ENCODE measurements around the gene MGLL. TPM values are rescaled to one million over a fixed set of nuclear protein-coding genes. Genes with fewer than 3 reads are reported as not detected.
A peak's percentile ranks its signal among the peaks of the same experiment; 100 is the strongest.

MGLL gene
- total RNA-seq, 2 experiments from 2014 or later, result 3.4 to 5.0 TPM

DNA sequence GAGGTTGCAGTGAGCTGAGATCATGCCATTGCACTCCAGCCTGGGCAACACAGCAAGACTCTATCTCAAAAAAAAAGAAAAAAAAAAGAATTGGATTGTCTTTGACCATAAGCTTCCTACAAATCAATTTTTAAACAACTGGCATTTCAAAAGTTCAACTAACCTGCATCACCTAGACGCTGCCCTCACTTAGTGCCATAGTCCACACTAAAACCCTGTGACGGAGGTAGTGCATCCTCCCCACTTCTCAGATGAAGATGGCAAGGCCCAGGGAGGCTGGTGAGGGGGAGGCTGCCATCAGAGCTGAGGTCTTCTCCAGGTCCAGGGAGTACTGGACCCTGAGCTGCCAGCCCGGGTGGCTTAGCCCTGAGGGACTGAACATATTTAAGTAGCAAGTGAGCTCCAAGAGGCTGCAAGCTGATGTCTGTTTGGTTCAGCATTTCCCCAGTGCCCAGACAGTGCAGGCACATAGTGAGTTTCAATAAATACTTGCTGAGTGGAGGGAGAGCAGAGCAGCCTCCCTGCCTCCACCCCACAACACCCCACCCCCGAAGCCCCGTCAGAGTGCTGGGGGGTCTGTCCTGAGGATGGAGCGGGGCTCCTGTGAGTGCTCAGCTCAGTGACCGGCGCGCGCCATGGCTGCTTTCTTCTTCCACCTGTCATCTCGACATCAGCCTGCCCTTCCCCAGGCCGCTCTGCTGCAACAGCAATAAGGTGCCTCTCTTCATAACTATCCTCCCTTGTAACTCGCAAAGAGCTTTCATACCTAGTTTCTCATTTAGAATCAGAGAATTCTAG, 52.8 kb downstream of the MGLL start:
- H3K4me1 Mint-ChIP-seq, result peaks cover 32% of the 10 kb centered on the region
- peaks cover 6% of the 10 kb centered on the region for H3K9me3 Mint-ChIP-seq (ENCODE audit: low read depth)
- H3K27ac Mint-ChIP-seq, result no peak overlapping the region
- H3K4me3 Mint-ChIP-seq, result no peak overlapping the region
- CTCF ChIA-PET, result interaction anchor here (1.0 kb wide), 1 partner anchor 73 kb away, joined by 4 read pairs; no protein-coding TSS in a partner anchor
- no peak for ATAC-seq
- H3K27me3 Mint-ChIP-seq, result peaks cover 3% of the 10 kb centered on the region
- DNase-seq, result no peak
- peaks cover 3% of the 10 kb centered on the region for H3K36me3 Mint-ChIP-seq

DNA sequence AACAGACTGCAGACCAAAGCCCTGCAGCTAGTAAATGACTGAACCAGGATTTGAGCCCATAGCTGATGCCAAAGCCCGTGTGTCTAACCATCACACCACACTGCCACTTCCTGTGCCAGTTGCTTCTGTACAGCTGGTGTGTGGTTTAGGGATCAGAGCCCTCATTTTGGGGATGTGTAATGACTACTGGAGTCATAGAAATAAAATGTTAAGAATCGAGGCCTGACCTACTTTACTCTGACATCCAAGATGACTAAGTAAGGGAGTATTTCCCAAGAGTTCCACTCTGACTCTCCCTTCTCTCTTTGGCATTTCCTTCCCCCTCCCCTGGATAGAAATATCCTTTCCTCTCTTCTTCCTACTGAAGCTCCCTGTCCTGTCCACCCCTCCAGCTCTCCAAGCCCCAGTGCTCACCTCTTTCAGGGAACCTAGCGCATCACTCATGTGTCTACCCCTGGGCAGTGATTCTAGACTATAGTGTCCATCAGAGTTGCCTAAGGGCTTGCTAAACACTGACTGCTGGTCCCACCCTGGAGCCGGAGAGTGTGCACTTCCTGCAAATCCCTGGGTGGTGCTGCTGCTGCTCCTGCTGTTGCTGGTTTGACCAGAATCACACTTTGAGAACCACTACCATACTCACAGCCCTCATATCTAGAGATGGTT, 53.8 kb downstream of the MGLL start:
- Mint-ChIP-seq H3K27me3 (peaks cover 3% of the 10 kb centered on the region), H3K4me3 (no peak overlapping the region), H3K36me3 (peaks cover 3% of the 10 kb centered on the region), H3K27ac (no peak overlapping the region), H3K4me1 (peaks cover 42% of the 10 kb centered on the region), H3K9me3 (ENCODE audit: low read depth) (peaks cover 6% of the 10 kb centered on the region)
- DNase-seq (no peak), ATAC-seq (no peak)
- CTCF ChIA-PET, result no interaction called here

DNA sequence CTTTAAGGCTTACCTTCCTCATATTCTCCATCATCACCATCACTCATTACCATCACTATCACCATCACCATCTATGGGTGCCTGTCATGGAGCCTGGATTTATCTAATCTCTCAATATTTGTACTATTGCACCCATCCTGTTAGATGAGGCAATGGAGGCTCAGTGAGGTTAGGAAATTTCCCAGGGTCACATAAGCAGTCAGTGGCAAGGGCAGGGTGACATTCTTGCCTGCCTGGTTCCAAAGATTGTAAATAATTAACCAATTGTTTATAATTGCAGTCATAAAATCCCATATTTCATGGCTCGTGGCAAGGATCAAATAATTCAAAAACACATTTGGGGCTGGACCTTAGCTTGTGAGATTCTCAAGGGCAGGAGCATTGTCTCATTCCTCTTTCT, 55.2 kb downstream of the MGLL start:
- no peak overlapping the region for H3K27ac Mint-ChIP-seq
- peaks cover 55% of the 10 kb centered on the region for H3K4me1 Mint-ChIP-seq
- CTCF ChIA-PET, result interaction anchor here (0.8 kb wide), 1 partner anchor 9 kb away, joined by 3 read pairs; no protein-coding TSS in a partner anchor
- no peak overlapping the region for H3K4me3 Mint-ChIP-seq
- H3K36me3 Mint-ChIP-seq, result peaks cover 3% of the 10 kb centered on the region
- peaks cover 6% of the 10 kb centered on the region for H3K9me3 Mint-ChIP-seq (ENCODE audit: low read depth)
- peaks cover 3% of the 10 kb centered on the region for H3K27me3 Mint-ChIP-seq
- DNase-seq (no peak), ATAC-seq (no peak)

DNA sequence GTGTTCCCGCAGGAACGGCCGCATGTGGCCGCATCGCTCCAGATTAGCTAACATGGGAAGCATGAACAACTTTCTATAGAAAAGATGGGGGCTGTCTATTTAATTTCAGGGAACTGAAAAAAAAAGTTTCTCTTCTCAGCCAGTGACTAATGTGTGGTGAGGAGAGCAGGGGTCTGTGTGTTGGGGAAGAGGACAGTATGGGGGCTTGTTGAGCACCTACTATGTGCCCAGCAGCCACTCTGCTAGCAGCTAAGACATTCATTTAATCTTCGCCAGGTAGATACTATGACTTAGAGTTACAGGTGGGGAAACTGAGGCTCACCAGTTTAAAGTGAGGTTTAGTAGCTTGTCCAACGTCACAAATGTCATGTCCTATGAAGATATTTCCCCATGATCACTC, 56.6 kb downstream of the MGLL start:
- DNase-seq (no peak), ATAC-seq (no peak)
- Mint-ChIP-seq H3K4me1 (peaks cover 69% of the 10 kb centered on the region), H3K9me3 (ENCODE audit: low read depth) (peaks cover 6% of the 10 kb centered on the region), H3K4me3 (no peak overlapping the region), H3K36me3 (peaks cover 3% of the 10 kb centered on the region), H3K27ac (peak overlapping the region; percentile 89), H3K27me3 (peaks cover 3% of the 10 kb centered on the region)
- CTCF ChIA-PET, result interaction anchor here (0.5 to 1.1 kb wide), 4 partner anchors 16 to 1685 kb away, joined by 3 read pairs; no protein-coding TSS in a partner anchor

DNA sequence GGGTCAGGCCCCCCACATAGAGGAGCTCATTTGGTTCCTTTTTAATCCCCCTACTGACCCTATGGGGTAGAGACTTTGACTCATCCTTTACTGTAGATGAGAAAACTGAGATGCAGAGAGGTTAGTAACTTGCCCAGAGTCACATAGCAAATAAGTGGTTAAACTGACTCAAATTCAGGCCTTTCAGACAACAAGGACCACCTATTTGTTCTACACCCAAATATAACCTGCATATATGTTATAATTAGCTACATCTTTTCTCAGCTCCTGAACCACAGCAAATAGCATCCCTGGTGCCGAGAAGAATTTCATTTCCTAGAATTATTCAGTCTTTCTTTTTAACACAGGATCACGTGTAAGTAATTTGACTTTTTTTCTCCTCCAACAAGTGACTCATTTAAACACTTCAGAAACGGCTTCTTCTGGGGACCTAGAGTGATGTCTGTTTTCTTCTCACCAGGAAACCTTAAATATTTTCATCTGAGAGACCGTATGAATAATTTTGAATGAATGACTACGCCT, 57.4 kb downstream of the MGLL start:
- ATAC-seq (peak; percentile 44), DNase-seq (no peak)
- Mint-ChIP-seq H3K9me3 (ENCODE audit: low read depth) (peaks cover 6% of the 10 kb centered on the region), H3K27me3 (peaks cover 3% of the 10 kb centered on the region), H3K27ac (peak overlapping the region; percentile 89), H3K4me1 (peaks cover 70% of the 10 kb centered on the region), H3K36me3 (peaks cover 3% of the 10 kb centered on the region), H3K4me3 (peak overlapping the region; percentile 8)
- CTCF ChIA-PET, result interaction anchor here (0.8 to 1.2 kb wide), 6 partner anchors 15 to 217 kb away, joined by 3 to 6 read pairs (median 3); no protein-coding TSS in a partner anchor

DNA sequence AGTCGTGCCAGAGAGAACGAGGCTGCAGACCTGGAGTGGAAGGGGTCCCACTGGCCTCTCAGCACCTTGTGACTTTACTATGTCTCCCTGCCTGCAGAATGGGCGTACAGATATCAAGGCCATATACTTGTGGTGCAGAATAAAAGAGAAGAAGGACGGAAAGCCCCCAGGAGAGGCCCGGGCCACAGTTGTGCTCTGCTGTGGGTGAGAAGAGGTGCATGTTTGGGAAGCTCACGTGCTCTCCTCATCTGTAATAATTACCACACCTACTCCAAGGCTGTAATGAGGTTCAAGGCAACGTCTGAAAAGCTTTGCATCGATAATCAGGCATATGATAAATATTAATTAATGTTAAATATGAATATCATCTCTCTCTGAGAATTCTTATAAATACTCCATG, 58.0 kb downstream of the MGLL start:
- CTCF ChIA-PET, result interaction anchor here (1.0 to 1.2 kb wide), 3 partner anchors 27 to 61 kb away, joined by 3 to 6 read pairs (median 3); no protein-coding TSS in a partner anchor
- H3K36me3 Mint-ChIP-seq, result peaks cover 3% of the 10 kb centered on the region
- H3K9me3 Mint-ChIP-seq (ENCODE audit: low read depth), result peaks cover 6% of the 10 kb centered on the region
- H3K27me3 Mint-ChIP-seq, result peaks cover 3% of the 10 kb centered on the region
- H3K27ac Mint-ChIP-seq, result peak overlapping the region; percentile 89
- no peak overlapping the region for H3K4me3 Mint-ChIP-seq
- H3K4me1 Mint-ChIP-seq, result peaks cover 70% of the 10 kb centered on the region
- no peak for DNase-seq
- ATAC-seq, result no peak

DNA sequence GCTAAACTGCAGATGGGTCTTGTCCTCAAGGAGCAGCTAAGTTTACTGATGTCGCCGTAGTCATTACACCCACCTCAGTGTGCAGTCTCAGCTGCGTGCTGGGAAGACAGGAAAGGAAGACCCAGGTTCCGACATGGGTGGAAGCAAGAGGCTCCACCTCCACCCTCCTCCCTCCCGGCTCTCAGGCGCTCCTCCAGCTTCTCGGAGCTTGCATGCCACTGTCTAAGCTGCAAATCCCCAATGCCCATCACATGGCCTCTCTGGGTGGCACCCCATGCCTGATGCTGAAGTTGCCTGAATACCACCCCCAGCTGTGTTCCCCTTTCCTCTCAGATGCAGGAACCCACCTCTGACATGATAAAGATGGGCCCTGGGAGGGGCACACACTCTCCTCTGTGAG, 58.5 kb downstream of the MGLL start:
- DNase-seq (no peak), ATAC-seq (no peak)
- peaks cover 3% of the 10 kb centered on the region for H3K27me3 Mint-ChIP-seq
- peak overlapping the region; percentile 89 for H3K27ac Mint-ChIP-seq
- CTCF ChIA-PET, result interaction anchor here (1.0 kb wide), 1 partner anchor 61 kb away, joined by 3 read pairs; no protein-coding TSS in a partner anchor
- no peak overlapping the region for H3K4me3 Mint-ChIP-seq
- H3K4me1 Mint-ChIP-seq, result peaks cover 70% of the 10 kb centered on the region
- H3K9me3 Mint-ChIP-seq (ENCODE audit: low read depth), result peaks cover 6% of the 10 kb centered on the region
- H3K36me3 Mint-ChIP-seq, result peaks cover 3% of the 10 kb centered on the region

DNA sequence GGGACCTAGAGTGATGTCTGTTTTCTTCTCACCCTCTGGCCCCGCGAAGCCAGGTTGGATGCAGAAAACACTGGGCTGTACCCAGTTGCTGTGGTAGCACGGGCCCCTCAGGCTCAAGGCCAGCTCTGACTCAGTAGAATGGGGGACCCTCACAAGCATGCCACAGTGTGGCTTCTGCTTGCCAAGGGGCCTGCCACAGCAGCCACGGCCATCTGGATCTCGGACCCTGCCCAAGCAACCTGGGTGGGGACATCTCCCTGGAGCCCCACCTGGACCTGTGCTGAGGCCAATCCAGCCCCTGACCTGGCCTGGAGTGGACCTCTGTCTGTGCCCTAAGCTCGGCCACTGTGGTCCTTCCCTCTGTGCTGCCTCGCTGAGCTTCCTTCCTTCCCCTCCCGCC, 59.0 kb downstream of the MGLL start:
- no peak for DNase-seq
- Mint-ChIP-seq H3K27ac (peak overlapping the region; percentile 89), H3K4me3 (no peak overlapping the region), H3K27me3 (no peaks in the 10 kb centered on the region), H3K9me3 (ENCODE audit: low read depth) (peaks cover 6% of the 10 kb centered on the region), H3K4me1 (peaks cover 65% of the 10 kb centered on the region), H3K36me3 (peaks cover 1% of the 10 kb centered on the region)
- ATAC-seq, result no peak
- CTCF ChIA-PET, result interaction anchor here (1.1 to 1.3 kb wide), 2 partner anchors 59 to 165 kb away, joined by 3 read pairs; partner anchors contain the start of genes MCM2 and MGLL

DNA sequence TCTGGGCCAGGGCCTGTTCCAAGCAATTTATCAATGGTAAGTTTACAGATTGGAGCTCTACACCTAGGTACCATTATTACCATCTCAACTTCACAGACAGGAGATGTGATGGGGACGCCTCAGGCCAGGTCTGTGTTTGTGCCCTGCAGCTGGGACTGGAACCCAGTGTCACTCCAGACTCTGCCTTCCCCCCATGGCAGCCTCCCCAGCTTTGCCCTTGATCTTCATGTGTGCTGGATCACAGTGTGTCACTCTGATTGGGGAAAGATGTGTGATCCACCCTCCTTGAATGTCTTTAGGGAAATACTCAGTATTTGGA, 59.6 kb downstream of the MGLL start:
- peaks cover 60% of the 10 kb centered on the region for H3K4me1 Mint-ChIP-seq
- peaks cover 6% of the 10 kb centered on the region for H3K9me3 Mint-ChIP-seq (ENCODE audit: low read depth)
- no peaks in the 10 kb centered on the region for H3K36me3 Mint-ChIP-seq
- ATAC-seq, result no peak
- no peak for DNase-seq
- H3K27me3 Mint-ChIP-seq, result no peaks in the 10 kb centered on the region
- CTCF ChIA-PET, result interaction anchor here (0.8 to 2.4 kb wide), 5 partner anchors 28 to 188 kb away, joined by 3 to 7 read pairs (median 3); partner anchors contain the start of genes MCM2 and MGLL
- peak overlapping the region; percentile 86 for H3K27ac Mint-ChIP-seq
- no peak overlapping the region for H3K4me3 Mint-ChIP-seq

DNA sequence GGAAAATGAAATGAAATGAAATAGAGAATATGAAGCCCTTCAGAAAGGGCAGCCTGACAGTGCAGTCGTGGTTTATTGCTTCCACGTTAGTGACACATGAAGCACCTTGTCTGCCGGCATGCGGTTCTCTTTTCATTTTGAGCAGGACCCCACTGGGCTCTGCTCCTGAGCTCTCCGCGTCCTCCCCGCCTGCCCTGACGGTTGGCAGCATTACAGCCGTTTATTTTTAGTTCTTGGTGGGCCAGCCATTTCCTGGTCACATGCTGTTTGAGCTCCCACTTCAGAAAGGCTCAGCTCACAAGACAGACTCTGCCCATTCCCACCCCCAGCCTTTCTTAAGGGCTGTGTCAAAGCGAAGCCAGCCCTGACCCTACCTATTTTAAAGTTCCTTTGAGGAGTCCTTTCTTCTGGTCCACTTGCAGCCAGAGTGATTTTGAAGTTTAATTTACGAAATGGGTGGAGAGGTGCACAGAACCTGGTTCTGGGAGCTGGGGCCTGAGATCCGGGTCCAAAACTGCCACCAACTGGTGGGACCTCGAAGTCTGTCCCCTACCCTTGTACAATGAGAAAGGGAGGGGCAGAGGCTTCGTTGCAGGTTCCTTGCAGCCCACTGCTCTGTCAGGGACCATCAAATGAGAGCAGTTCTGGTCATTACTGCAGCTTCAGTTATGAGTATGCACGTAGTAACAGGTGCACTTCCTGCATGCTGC, 60.1 kb downstream of the MGLL start:
- peak overlapping the region; percentile 86 for H3K27ac Mint-ChIP-seq
- CTCF ChIA-PET, result interaction anchor here (0.8 to 2.4 kb wide), 6 partner anchors 29 to 187 kb away, joined by 3 to 7 read pairs (median 4); partner anchors contain the start of genes MCM2 and MGLL
- peaks cover 3% of the 10 kb centered on the region for H3K9me3 Mint-ChIP-seq (ENCODE audit: low read depth)
- no peaks in the 10 kb centered on the region for H3K27me3 Mint-ChIP-seq
- no peaks in the 10 kb centered on the region for H3K36me3 Mint-ChIP-seq
- H3K4me1 Mint-ChIP-seq, result peaks cover 60% of the 10 kb centered on the region
- H3K4me3 Mint-ChIP-seq, result peak overlapping the region; percentile 68
- DNase-seq (peak; percentile 62), ATAC-seq (peak; percentile 77)

DNA sequence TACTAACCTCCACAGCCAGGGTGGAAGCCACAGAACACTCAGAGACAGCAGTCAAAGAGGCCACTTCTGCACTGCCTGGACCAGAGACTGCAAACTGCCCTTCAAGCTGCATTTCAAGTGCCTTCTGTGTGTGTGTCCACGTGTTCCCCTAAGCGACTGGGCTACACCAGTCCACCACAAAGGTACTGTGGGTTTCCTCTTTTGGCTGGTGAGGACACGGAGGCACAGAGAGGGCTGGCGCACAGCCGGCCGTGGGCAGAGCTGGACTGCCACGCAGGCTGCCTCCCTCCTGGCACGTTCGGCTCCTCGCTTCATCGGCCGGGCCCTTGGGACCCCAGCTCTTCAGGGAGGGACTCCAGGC, 60.9 kb downstream of the MGLL start:
- peak overlapping the region; percentile 68 for H3K4me3 Mint-ChIP-seq
- no peaks in the 10 kb centered on the region for H3K9me3 Mint-ChIP-seq (ENCODE audit: low read depth)
- no peaks in the 10 kb centered on the region for H3K36me3 Mint-ChIP-seq
- no peaks in the 10 kb centered on the region for H3K27me3 Mint-ChIP-seq
- peaks cover 57% of the 10 kb centered on the region for H3K4me1 Mint-ChIP-seq
- DNase-seq (peak; percentile 62), ATAC-seq (peak; percentile 45)
- H3K27ac Mint-ChIP-seq, result peak overlapping the region; percentile 86
- CTCF ChIA-PET, result interaction anchor here (0.5 to 2.6 kb wide), 6 partner anchors 12 to 71 kb away, joined by 3 to 16 read pairs (median 5); partner anchors contain the start of gene MGLL

DNA sequence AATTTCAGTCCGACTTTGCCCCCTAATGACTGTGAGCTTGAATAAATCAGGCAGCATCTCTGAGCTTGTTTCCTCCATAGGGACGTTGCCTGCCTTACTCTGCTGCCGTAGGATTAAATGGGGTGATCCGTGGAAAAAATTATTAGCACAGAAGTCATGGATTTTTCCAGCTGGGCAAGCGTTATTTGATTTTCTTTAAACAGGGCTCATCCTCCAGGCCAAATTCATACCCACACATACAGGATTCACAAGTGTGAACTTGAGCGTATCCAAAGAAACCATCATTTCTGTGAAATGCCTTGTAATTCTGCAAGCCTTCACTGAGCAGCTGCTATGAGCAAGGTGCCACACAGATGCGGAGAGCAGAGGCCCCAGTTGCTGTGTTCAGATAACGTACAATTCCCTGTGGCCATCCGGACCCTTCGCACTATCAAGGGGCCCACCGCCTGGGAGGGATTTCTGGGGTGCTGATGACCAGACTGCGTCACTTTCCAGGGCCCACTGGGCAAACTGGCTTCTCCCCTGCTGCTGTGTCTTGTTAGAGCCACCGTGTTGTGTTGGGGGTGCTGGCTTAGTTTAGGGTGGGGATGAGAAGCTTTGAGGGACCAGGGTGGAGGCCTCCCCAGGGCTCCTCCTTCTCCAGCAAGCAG, 61.4 kb downstream of the MGLL start:
- no peaks in the 10 kb centered on the region for H3K27me3 Mint-ChIP-seq
- no peaks in the 10 kb centered on the region for H3K36me3 Mint-ChIP-seq
- DNase-seq, result no peak
- ATAC-seq, result no peak
- H3K4me1 Mint-ChIP-seq, result peaks cover 52% of the 10 kb centered on the region
- no peaks in the 10 kb centered on the region for H3K9me3 Mint-ChIP-seq (ENCODE audit: low read depth)
- peak overlapping the region; percentile 86 for H3K27ac Mint-ChIP-seq
- no peak overlapping the region for H3K4me3 Mint-ChIP-seq
- CTCF ChIA-PET, result interaction anchor here (0.5 to 2.6 kb wide), 5 partner anchors 11 to 71 kb away, joined by 3 to 16 read pairs (median 5); partner anchors contain the start of gene MGLL
